ENCODE data around the gene SLC6A11. TPM values are rescaled to one million over a fixed set of nuclear protein-coding genes. Genes with fewer than 3 reads are reported as not detected.

The SLC6A11 gene
- total and polyA plus RNA-seq, 2 donors (not counting 3 experiments of a cell fraction or from before 2014, with no cell fraction given), result not detected

DNA sequence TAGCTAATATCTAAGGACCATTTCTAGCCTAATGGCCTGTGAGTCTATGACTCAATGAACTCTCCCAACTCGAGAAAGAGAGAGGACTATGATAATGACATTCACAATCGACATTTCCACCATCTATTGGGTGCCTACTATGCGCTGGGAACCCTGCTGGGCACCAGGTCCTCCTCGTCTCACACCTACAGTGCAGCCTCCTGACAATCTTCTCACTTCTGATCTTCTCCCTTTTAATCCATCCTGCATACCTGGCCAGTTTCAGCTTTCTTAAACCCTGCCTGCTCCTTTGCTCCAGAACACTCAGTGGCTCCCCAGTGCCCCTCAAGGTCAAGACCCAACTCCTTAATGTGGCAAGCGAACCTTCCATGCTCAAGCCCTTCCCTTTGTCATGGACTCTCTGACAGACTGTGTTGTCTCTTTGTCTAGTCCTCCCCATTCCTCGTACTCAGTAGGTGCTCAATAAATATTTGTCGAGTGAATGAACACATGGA, 173.0 kb downstream of the SLC6A11 start:
- Histone ChIP-seq H4K20me1 (replicated peaks; ENCODE audit: control insufficient read depth, extremely low read depth, insufficient read depth, low read length) (no peaks in the 10 kb centered on the region), H3K36me3 (ENCODE audit: control insufficient read depth in 2 of 2, extremely low read depth in 1 of 2, insufficient read depth in 2 of 2, low read length in 2 of 2) (no peaks in the 10 kb centered on the region), H3K9me1 (replicated peaks; ENCODE audit: control insufficient read depth, extremely low read depth, insufficient read depth, low read length) (no peaks in the 10 kb centered on the region), H3K9me3 (replicated peaks; ENCODE audit: control insufficient read depth, insufficient read depth, low read length) (no peaks in the 10 kb centered on the region), H3K27ac (ENCODE audit: insufficient read depth, low read depth, low read length) (no peak overlapping the region), H3K9ac (replicated peaks; ENCODE audit: extremely low read depth, insufficient read depth, low read length) (no peak overlapping the region), H3K4me3 (replicated peaks in 1 of 3; ENCODE audit: insufficient read depth in 1 of 3, low read depth in 1 of 3, low read length in 3 of 3) (no peak overlapping the region), H3K79me2 (ENCODE audit: control insufficient read depth, insufficient read depth, low read length) (no peaks in the 10 kb centered on the region), H3K27me3 (ENCODE audit: control insufficient read depth in 2 of 2, insufficient read depth in 2 of 2, low read length in 2 of 2) (peaks cover 25 to 34% of the 10 kb centered on the region in 2 experiments), H3K4me2 (ENCODE audit: insufficient read depth, low read length) (no peak overlapping the region), H2AFZ (ENCODE audit: low read depth, low read length) (no peak overlapping the region), H3K4me1 (ENCODE audit: control insufficient read depth, extremely low read depth, insufficient read depth, low read length) (no peaks in the 10 kb centered on the region)
- intact Hi-C loops (cut with micrococcal nuclease), result no loop called here
- dilution Hi-C loops (cut with MboI; ENCODE audit: extremely low pct_ligation_motif_present, low sequenced_read_pairs), result no loop called here
- TF ChIP-seq, protein P1, sequence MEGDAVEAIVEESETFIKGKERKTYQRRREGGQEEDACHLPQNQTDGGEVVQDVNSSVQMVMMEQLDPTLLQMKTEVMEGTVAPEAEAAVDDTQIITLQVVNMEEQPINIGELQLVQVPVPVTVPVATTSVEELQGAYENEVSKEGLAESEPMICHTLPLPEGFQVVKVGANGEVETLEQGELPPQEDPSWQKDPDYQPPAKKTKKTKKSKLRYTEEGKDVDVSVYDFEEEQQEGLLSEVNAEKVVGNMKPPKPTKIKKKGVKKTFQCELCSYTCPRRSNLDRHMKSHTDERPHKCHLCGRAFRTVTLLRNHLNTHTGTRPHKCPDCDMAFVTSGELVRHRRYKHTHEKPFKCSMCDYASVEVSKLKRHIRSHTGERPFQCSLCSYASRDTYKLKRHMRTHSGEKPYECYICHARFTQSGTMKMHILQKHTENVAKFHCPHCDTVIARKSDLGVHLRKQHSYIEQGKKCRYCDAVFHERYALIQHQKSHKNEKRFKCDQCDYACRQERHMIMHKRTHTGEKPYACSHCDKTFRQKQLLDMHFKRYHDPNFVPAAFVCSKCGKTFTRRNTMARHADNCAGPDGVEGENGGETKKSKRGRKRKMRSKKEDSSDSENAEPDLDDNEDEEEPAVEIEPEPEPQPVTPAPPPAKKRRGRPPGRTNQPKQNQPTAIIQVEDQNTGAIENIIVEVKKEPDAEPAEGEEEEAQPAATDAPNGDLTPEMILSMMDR (IDR thresholded peaks at IDR 0.05; ENCODE audit: extremely low read depth in 1 of 2, insufficient read depth in 1 of 2, low read depth in 1 of 2, low read length in 2 of 2), result no peak
- no peak for TF ChIP-seq MYC (IDR thresholded peaks at IDR 0.05; ENCODE audit: low read depth, low read length)
- TF ChIP-seq, protein P2, sequence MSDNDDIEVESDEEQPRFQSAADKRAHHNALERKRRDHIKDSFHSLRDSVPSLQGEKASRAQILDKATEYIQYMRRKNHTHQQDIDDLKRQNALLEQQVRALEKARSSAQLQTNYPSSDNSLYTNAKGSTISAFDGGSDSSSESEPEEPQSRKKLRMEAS (IDR thresholded peaks at IDR 0.05; ENCODE audit: insufficient read depth, insufficient read length), result no peak
- TF ChIP-seq EZH2 (IDR thresholded peaks at IDR 0.05; ENCODE audit: borderline replicate concordance, low read depth, low read length, severe bottlenecking), result no peak
- TF ChIP-seq POLR2AphosphoS5 (IDR thresholded peaks at IDR 0.05; ENCODE audit: insufficient read depth, low read depth, low read length), result no peak
- TF ChIP-seq JUN (IDR thresholded peaks at IDR 0.05; ENCODE audit: borderline replicate concordance, insufficient read depth, insufficient read length, low read depth), result no peak
- no peak for TF ChIP-seq POLR2A (IDR thresholded peaks at IDR 0.05; ENCODE audit: low read depth, low read length)
- TF ChIP-seq FOS (IDR thresholded peaks at IDR 0.05; ENCODE audit: borderline replicate concordance, insufficient read depth, low read length), result no peak
- no TSS peak for BruUV-seq (replicated peaks)
- POLR2A ChIA-PET, result no interaction called here
- no peak for FAIRE-seq
- no peak for DNase-seq (ENCODE audit: low read depth, low spot score)
- CTCF ChIA-PET, result no interaction called here

Other genes starting within 250 kb of the SLC6A11 start
- not detected in 2 replicates for gene SLC6A1, start 176.5 kb downstream of the SLC6A11 start, total RNA-seq
- gene SLC6A1, start 176.5 kb downstream of the SLC6A11 start, polyA plus RNA-seq, result not detected in 2 replicates